ENCODE measurements around the gene ADORA1. TPM values are rescaled to one million over a fixed set of nuclear protein-coding genes. Genes with fewer than 3 reads are reported as not detected.

The ADORA1 gene
- total RNA-seq, 2 experiments from 2014 or later = not detected

DNA sequence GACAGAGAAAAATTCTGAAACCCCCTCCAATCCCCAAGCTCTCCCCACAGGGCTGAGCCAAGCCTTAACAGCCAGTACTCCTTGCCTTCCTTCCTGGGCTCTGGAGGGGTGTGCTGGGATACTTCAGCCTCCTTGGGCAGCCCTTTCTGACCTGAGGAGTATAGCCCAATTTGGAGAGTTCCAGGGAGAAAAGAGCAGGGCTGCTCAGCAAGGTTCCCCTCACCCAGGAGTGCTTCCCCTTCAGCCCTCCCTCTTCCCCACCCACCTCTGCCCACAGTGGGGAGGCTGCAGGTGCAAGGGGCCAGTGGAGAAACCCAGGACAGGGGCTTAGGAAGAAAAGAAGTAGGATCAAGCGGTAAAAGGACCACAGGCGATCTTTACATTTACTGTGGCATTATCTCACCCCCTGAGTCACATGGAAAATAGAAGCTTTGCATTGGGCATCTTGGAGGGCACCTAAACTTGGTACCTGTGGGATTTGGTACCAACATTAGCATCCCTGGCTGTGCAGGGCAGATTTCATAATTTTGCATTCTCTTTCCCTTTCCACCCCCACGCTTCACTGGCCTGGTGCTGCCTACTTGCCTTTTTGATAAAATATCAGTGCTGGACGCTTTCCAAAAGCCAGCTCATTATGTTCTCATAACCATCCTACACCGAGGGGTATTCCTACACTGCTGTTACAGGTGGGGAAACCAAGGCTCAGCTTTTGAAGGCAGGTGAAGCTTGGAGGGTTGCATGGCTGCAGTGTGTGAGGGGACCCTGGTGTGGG, 2.8 kb upstream of the ADORA1 start:
- Mint-ChIP-seq H3K27me3 (peaks cover 79% of the 10 kb centered on the region), H3K4me3 (no peak overlapping the region), H3K36me3 (no peaks in the 10 kb centered on the region), H3K9me3 (no peaks in the 10 kb centered on the region), H3K27ac (no peak overlapping the region), H3K4me1 (peaks cover 2% of the 10 kb centered on the region)
- DNase-seq = no peak

DNA sequence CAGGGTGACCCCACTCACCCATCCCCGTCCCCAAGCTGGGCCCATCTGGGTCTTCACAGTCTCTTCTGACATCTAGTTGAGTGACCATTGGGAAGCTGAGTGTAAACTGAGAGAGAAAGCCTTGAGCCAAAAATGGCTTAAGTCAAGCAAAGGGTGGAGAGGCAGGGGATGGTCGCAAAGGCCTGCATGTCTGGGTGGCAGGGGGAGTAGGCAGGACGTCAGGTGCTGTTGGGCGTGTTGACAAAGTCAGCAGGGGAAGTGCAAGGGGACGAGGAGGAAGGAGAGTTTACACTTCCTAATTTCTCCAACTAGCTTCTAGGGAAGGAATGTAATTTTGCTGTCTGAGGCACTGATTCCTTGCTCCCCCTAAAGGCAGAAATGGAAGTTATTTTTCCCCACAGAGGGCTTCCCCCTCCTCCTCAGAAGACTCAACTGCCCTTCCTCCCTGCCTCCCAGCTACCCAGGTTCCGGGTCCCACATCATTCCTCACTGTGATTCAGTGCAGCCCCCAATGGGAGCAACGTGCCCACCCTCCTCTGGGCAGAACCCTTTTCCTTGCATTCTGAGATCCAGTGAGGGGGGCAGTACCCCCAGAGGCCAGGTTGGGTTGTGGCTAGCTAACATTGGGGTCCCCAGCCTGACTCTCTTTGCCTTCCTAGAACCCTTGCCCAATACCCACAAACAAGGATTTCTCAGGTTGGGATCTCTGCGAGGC, 1.2 kb upstream of the ADORA1 start:
- Mint-ChIP-seq H3K36me3 (no peaks in the 10 kb centered on the region), H3K27me3 (peaks cover 64% of the 10 kb centered on the region), H3K4me3 (no peak overlapping the region), H3K4me1 (peaks cover 2% of the 10 kb centered on the region), H3K27ac (no peak overlapping the region), H3K9me3 (no peaks in the 10 kb centered on the region)
- no peak for DNase-seq

GRCh38 chr1:203126866-203127665, 460 bp upstream of the ADORA1 start:
- H3K27ac Mint-ChIP-seq = no peak overlapping the region
- DNase-seq = no peak
- no peak overlapping the region for H3K4me3 Mint-ChIP-seq
- no peaks in the 10 kb centered on the region for H3K9me3 Mint-ChIP-seq
- H3K4me1 Mint-ChIP-seq = peaks cover 2% of the 10 kb centered on the region
- peaks cover 59% of the 10 kb centered on the region for H3K27me3 Mint-ChIP-seq
- no peaks in the 10 kb centered on the region for H3K36me3 Mint-ChIP-seq

GRCh38 chr1:203128431-203128715, 847 bp downstream of the ADORA1 start:
- H3K36me3 Mint-ChIP-seq = no peaks in the 10 kb centered on the region
- H3K27me3 Mint-ChIP-seq = peaks cover 54% of the 10 kb centered on the region
- no peak for DNase-seq
- H3K4me1 Mint-ChIP-seq = peaks cover 2% of the 10 kb centered on the region
- H3K4me3 Mint-ChIP-seq = no peak overlapping the region
- H3K9me3 Mint-ChIP-seq = no peaks in the 10 kb centered on the region
- no peak overlapping the region for H3K27ac Mint-ChIP-seq

GRCh38 chr1:203128716-203129500, 1.4 kb downstream of the ADORA1 start:
- Mint-ChIP-seq H3K27me3 (peaks cover 51% of the 10 kb centered on the region), H3K9me3 (no peaks in the 10 kb centered on the region), H3K27ac (no peak overlapping the region), H3K4me1 (peaks cover 2% of the 10 kb centered on the region), H3K4me3 (no peak overlapping the region), H3K36me3 (no peaks in the 10 kb centered on the region)
- DNase-seq = no peak

DNA sequence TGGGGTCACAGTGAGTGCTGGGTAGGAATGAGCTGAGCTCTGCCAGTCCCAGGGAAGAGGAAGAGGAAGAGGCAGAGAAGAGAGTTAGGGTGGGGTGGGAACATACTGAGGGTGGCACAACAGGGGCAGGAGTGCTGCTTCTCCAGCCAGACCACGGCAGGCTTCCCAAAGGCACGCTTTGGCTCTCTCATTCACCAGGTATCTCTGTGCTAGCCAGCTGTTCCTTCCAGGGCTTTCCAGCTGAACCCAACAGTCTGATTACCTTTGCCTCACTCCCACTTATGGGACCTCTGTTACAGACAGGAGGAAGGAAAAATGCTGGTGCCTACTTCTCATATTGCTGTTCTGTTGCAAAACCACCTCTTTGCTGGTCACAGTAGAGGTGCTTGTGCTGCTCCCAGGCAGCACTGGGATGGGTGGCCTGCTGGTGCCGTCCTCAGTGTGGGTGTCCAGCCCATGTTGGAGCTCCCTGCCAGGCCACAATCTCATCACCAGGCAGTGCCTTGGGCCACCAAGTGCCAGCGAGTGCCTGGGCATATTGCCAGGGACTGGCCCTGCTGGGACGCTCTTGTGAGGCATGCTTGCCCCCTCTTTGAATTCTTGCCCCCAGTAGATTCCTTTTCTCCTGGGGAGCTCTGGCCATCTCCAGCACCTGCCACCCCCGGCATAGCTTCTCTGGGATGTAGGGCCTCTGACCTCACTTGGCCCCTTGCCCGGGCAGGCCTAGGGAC, 2.1 kb downstream of the ADORA1 start:
- no peak overlapping the region for H3K27ac Mint-ChIP-seq
- no peak overlapping the region for H3K4me3 Mint-ChIP-seq
- peaks cover 2% of the 10 kb centered on the region for H3K4me1 Mint-ChIP-seq
- H3K36me3 Mint-ChIP-seq = no peaks in the 10 kb centered on the region
- peaks cover 45% of the 10 kb centered on the region for H3K27me3 Mint-ChIP-seq
- no peaks in the 10 kb centered on the region for H3K9me3 Mint-ChIP-seq
- DNase-seq = no peak

- Mint-ChIP-seq H3K36me3 (no peaks in the 10 kb centered on the region), H3K4me1 (peaks cover 2% of the 10 kb centered on the region), H3K27me3 (peaks cover 37% of the 10 kb centered on the region), H3K4me3 (no peak overlapping the region), H3K27ac (no peak overlapping the region), H3K9me3 (no peaks in the 10 kb centered on the region)
- no peak for DNase-seq
Observed at GRCh38 chr1:203130358-203130985, 2.9 kb downstream of the ADORA1 start.

GRCh38 chr1:203131548-203132200, 4.1 kb downstream of the ADORA1 start:
- H3K36me3 Mint-ChIP-seq = no peaks in the 10 kb centered on the region
- DNase-seq = no peak
- H3K4me1 Mint-ChIP-seq = peaks cover 4% of the 10 kb centered on the region
- H3K27ac Mint-ChIP-seq = no peak overlapping the region
- no peak overlapping the region for H3K4me3 Mint-ChIP-seq
- peaks cover 25% of the 10 kb centered on the region for H3K27me3 Mint-ChIP-seq
- no peaks in the 10 kb centered on the region for H3K9me3 Mint-ChIP-seq

- H3K4me1 Mint-ChIP-seq = peaks cover 2% of the 10 kb centered on the region
- H3K27ac Mint-ChIP-seq = no peak overlapping the region
- no peak for DNase-seq
- no peaks in the 10 kb centered on the region for H3K36me3 Mint-ChIP-seq
- H3K27me3 Mint-ChIP-seq = peaks cover 7% of the 10 kb centered on the region
- H3K9me3 Mint-ChIP-seq = no peaks in the 10 kb centered on the region
- H3K4me3 Mint-ChIP-seq = no peak overlapping the region
Observed at GRCh38 chr1:203133970-203134725, 6.6 kb downstream of the ADORA1 start.

GRCh38 chr1:203135636-203136305, 8.2 kb downstream of the ADORA1 start:
- H3K4me3 Mint-ChIP-seq = no peak overlapping the region
- peaks cover 2% of the 10 kb centered on the region for H3K4me1 Mint-ChIP-seq
- H3K36me3 Mint-ChIP-seq = no peaks in the 10 kb centered on the region
- no peak overlapping the region for H3K27ac Mint-ChIP-seq
- H3K9me3 Mint-ChIP-seq = no peaks in the 10 kb centered on the region
- no peak for DNase-seq
- peaks cover 4% of the 10 kb centered on the region for H3K27me3 Mint-ChIP-seq

DNA sequence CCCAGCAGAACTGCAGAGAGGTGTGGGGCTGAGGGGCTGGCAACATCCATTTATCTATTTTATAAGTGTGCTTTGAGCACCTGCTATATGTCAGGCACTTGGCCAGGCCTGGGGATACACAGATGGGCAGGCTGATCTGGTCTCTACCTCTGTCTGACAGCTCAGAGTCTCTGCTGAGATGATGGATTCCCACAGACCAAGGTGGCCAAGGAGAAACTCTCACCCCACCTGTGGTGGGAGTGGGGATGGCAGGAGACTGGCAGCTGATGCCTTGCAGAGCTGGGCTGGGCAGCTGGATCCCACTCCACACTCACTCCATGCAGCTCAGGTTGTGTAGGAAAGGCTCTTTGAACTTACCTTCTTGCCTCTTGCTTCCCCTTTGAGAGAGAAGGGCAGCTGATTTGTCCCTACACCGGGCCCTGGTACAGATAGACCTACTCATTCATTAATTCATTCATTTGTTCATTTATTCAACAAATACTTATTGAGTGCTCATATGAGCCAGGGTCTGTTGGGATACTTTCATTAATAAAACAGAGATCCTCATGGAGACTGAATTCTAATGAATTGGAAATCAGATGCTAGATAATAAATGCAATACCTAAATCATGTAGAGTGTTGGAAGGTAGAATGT, 9.0 kb downstream of the ADORA1 start:
- Mint-ChIP-seq H3K36me3 (no peaks in the 10 kb centered on the region), H3K27ac (no peak overlapping the region), H3K4me1 (peaks cover 2% of the 10 kb centered on the region), H3K9me3 (no peaks in the 10 kb centered on the region), H3K27me3 (peaks cover 4% of the 10 kb centered on the region), H3K4me3 (no peak overlapping the region)
- no peak for DNase-seq

- no peaks in the 10 kb centered on the region for H3K36me3 Mint-ChIP-seq
- no peak overlapping the region for H3K27ac Mint-ChIP-seq
- peaks cover 2% of the 10 kb centered on the region for H3K4me1 Mint-ChIP-seq
- peaks cover 4% of the 10 kb centered on the region for H3K27me3 Mint-ChIP-seq
- H3K4me3 Mint-ChIP-seq = no peak overlapping the region
- DNase-seq = no peak
- H3K9me3 Mint-ChIP-seq = no peaks in the 10 kb centered on the region
Observed at GRCh38 chr1:203137324-203137723, 9.8 kb downstream of the ADORA1 start.
